ENCODE measurements around the gene UBD. TPM values are rescaled to one million over a fixed set of nuclear protein-coding genes. Genes with fewer than 3 reads are reported as not detected.

The UBD gene
- total RNA-seq, 1 donor: not detected

GRCh38 chr6:29530671-29531310 is 28.7 kb downstream of the UBD start:
- DNase-seq (ENCODE audit: low read depth): no peak
- no peak overlapping the region for H3K4me3 ChIP-seq (ENCODE audit: low read depth, low read length)
- no peak for TF ChIP-seq CTCF (IDR thresholded peaks at IDR 0.05; ENCODE audit: insufficient read depth, low read depth, low read length)

- no peak overlapping the region for H3K4me3 ChIP-seq (ENCODE audit: low read depth, low read length)
- no peak for TF ChIP-seq CTCF (IDR thresholded peaks at IDR 0.05; ENCODE audit: insufficient read depth, low read depth, low read length)
- no peak for DNase-seq (ENCODE audit: low read depth)
Observed at GRCh38 chr6:29529956-29530355, 29.6 kb downstream of the UBD start.

- H3K4me3 ChIP-seq (ENCODE audit: low read depth, low read length): no peak overlapping the region
- DNase-seq (ENCODE audit: low read depth): no peak
- TF ChIP-seq CTCF (IDR thresholded peaks at IDR 0.05; ENCODE audit: insufficient read depth, low read depth, low read length): no peak
Observed at GRCh38 chr6:29528988-29529560, 30.5 kb downstream of the UBD start.

GRCh38 chr6:29528300-29528931 is 31.1 kb downstream of the UBD start:
- DNase-seq (ENCODE audit: low read depth): no peak
- TF ChIP-seq CTCF (IDR thresholded peaks at IDR 0.05; ENCODE audit: insufficient read depth, low read depth, low read length): no peak
- H3K4me3 ChIP-seq (ENCODE audit: low read depth, low read length): no peak overlapping the region

- no peak for TF ChIP-seq CTCF (IDR thresholded peaks at IDR 0.05; ENCODE audit: insufficient read depth, low read depth, low read length)
- DNase-seq (ENCODE audit: low read depth): no peak
- no peak overlapping the region for H3K4me3 ChIP-seq (ENCODE audit: low read depth, low read length)
Observed at GRCh38 chr6:29527564-29527963, 32.0 kb downstream of the UBD start.

GRCh38 chr6:29527126-29527525 is 32.4 kb downstream of the UBD start:
- DNase-seq (ENCODE audit: low read depth): no peak
- TF ChIP-seq CTCF (IDR thresholded peaks at IDR 0.05; ENCODE audit: insufficient read depth, low read depth, low read length): no peak
- H3K4me3 ChIP-seq (ENCODE audit: low read depth, low read length): no peak overlapping the region

Measured in fibroblast of villous mesenchyme (primary cell).